ENCODE data around the gene SULT4A1.

- TF ChIP-seq REST (IDR thresholded peaks at IDR 0.05) (no peak), ZBTB33 (IDR thresholded peaks at IDR 0.05) (no peak), CTCF (IDR thresholded peaks at IDR 0.05; ENCODE audit: low read depth, low read length, missing input control) (no peak), EGR1 (IDR thresholded peaks at IDR 0.05; ENCODE audit: low read depth in 2 of 2) (no peak), YY1 (IDR thresholded peaks at IDR 0.05) (no peak), SP1 (IDR thresholded peaks at IDR 0.05) (no peak), MAX (IDR thresholded peaks at IDR 0.05) (no peak), RXRA (IDR thresholded peaks at IDR 0.05) (no peak), TAF1 (conservative IDR thresholded peaks at IDR 0.05) (no peak)
Observed at GRCh38 chr22:43858156-43858895, 4.0 kb downstream of the SULT4A1 start.

All from liver (tissue), 3 donors.